Neural progenitor cell (in vitro differentiated cells): ENCODE data around the gene WFDC6.
"Not testable (repeated sequence)": the region's sequence is repeated elsewhere in the genome, so short reads cannot be mapped to it uniquely, and the experiment has no call there.

Experiments used
- EZH2 ChIP-seq: fragments of 200-600 bp; sonication (generic); IDR thresholded peaks from 2 replicates; pipeline ENCODE4 v1.6.1; 2017; ENCODE audit warnings: antibody characterized with exemption, mild to moderate bottlenecking, moderate library complexity
- TF ChIP-seq, protein P1 (sequence below): fragments of 200-600 bp; sonication (generic); IDR thresholded peaks from 2 replicates; pipeline ENCODE4 v1.5.1; 2017; ENCODE audit warnings: antibody characterized with exemption, mild to moderate bottlenecking

DNA sequence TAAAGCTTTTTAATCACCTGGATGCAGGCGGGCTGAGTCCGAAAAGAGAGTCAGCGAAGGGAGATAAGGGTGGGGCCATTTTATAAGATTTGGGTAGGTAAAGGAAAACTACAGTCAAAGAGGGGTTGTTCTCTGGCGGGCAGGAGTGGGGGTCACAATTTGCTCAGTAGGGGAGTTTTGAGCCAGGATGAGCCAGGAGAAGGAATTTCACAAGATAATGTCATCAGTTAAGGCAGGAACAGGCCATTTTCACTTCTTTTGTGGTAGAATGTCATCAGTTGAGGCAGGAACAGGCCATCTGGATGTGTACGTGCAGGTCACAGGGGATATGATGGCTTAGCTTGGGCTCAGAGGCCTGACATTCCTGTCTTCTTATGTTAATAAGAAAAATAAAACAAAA lies 45.0 kb upstream of the WFDC6 start:
- TF ChIP-seq, protein P1, sequence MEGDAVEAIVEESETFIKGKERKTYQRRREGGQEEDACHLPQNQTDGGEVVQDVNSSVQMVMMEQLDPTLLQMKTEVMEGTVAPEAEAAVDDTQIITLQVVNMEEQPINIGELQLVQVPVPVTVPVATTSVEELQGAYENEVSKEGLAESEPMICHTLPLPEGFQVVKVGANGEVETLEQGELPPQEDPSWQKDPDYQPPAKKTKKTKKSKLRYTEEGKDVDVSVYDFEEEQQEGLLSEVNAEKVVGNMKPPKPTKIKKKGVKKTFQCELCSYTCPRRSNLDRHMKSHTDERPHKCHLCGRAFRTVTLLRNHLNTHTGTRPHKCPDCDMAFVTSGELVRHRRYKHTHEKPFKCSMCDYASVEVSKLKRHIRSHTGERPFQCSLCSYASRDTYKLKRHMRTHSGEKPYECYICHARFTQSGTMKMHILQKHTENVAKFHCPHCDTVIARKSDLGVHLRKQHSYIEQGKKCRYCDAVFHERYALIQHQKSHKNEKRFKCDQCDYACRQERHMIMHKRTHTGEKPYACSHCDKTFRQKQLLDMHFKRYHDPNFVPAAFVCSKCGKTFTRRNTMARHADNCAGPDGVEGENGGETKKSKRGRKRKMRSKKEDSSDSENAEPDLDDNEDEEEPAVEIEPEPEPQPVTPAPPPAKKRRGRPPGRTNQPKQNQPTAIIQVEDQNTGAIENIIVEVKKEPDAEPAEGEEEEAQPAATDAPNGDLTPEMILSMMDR = not testable (repeated sequence)
- TF ChIP-seq EZH2 = not testable (repeated sequence)
